ENCODE results near the gene ETHE1.
"Not testable (repeated sequence)": the region's sequence is repeated elsewhere in the genome, so short reads cannot be mapped to it uniquely, and the experiment has no call there.

Gene ETHE1

GRCh38 chr19:43522929-43523328 lies 4.1 kb downstream of the ETHE1 start:
- H3K4me1 ChIP-seq (ENCODE audit: insufficient read depth, low read length, severe bottlenecking): peaks cover 38% of the 10 kb centered on the region
- no peaks in the 10 kb centered on the region for H3K9me3 ChIP-seq (ENCODE audit: low read length)
- no peak overlapping the region for H3K27ac ChIP-seq (ENCODE audit: low read depth, low read length, poor library complexity, severe bottlenecking)
- no peaks in the 10 kb centered on the region for H4K20me1 ChIP-seq (ENCODE audit: insufficient read depth, low read length)
- H3K79me2 ChIP-seq (ENCODE audit: insufficient read depth, low read length): no peaks in the 10 kb centered on the region
- H2AFZ ChIP-seq (ENCODE audit: low read length): no peak overlapping the region
- H3K9ac ChIP-seq (ENCODE audit: low read length): no peak overlapping the region
- H3K4me2 ChIP-seq (ENCODE audit: low read length): no peak overlapping the region
- H3F3A ChIP-seq (ENCODE audit: insufficient read depth, low read length): no peaks in the 10 kb centered on the region
- no peaks in the 10 kb centered on the region for H3K36me3 ChIP-seq (ENCODE audit: insufficient read depth, low read length)
- TF ChIP-seq CTCF (IDR thresholded peaks at IDR 0.05; ENCODE audit: low read length) (no peak), EZH2 (IDR thresholded peaks at IDR 0.05; ENCODE audit: borderline replicate concordance, low read length) (no peak)
- no peak overlapping the region for H3K4me3 ChIP-seq (ENCODE audit: low read depth, low read length, poor library complexity, severe bottlenecking)
- no peaks in the 10 kb centered on the region for H3K9me2 ChIP-seq (ENCODE audit: low read depth, low read length)
- no peaks in the 10 kb centered on the region for H3K27me3 ChIP-seq (ENCODE audit: insufficient read depth, low read length)

- Histone ChIP-seq H3K9ac (ENCODE audit: low read length) (no peak overlapping the region), H3K4me1 (ENCODE audit: insufficient read depth, low read length, severe bottlenecking) (peaks cover 14% of the 10 kb centered on the region), H3F3A (ENCODE audit: insufficient read depth, low read length) (no peaks in the 10 kb centered on the region), H3K9me3 (ENCODE audit: low read length) (no peaks in the 10 kb centered on the region), H3K27ac (ENCODE audit: low read depth, low read length, poor library complexity, severe bottlenecking) (peak overlapping the region; percentile 64), H3K4me3 (ENCODE audit: low read depth, low read length, poor library complexity, severe bottlenecking) (no peak overlapping the region), H4K20me1 (ENCODE audit: insufficient read depth, low read length) (no peaks in the 10 kb centered on the region), H3K79me2 (ENCODE audit: insufficient read depth, low read length) (no peaks in the 10 kb centered on the region), H3K27me3 (ENCODE audit: insufficient read depth, low read length) (no peaks in the 10 kb centered on the region), H2AFZ (ENCODE audit: low read length) (no peak overlapping the region), H3K36me3 (ENCODE audit: insufficient read depth, low read length) (no peaks in the 10 kb centered on the region), H3K9me2 (ENCODE audit: low read depth, low read length) (no peaks in the 10 kb centered on the region), H3K4me2 (ENCODE audit: low read length) (no peak overlapping the region)
- no peak for TF ChIP-seq EZH2 (IDR thresholded peaks at IDR 0.05; ENCODE audit: borderline replicate concordance, low read length)
- TF ChIP-seq CTCF (IDR thresholded peaks at IDR 0.05; ENCODE audit: low read length): peak; percentile 92
These were observed 7.4 kb downstream of the ETHE1 start for GRCh38 chr19:43519436-43520088.

GRCh38 chr19:43518051-43518450 lies 8.9 kb downstream of the ETHE1 start:
- Histone ChIP-seq H3K9me3 (ENCODE audit: low read length) (no peaks in the 10 kb centered on the region), H3K27me3 (ENCODE audit: insufficient read depth, low read length) (no peaks in the 10 kb centered on the region), H3K36me3 (ENCODE audit: insufficient read depth, low read length) (no peaks in the 10 kb centered on the region), H3K4me2 (ENCODE audit: low read length) (no peak overlapping the region), H3K27ac (ENCODE audit: low read depth, low read length, poor library complexity, severe bottlenecking) (no peak overlapping the region), H3F3A (ENCODE audit: insufficient read depth, low read length) (no peaks in the 10 kb centered on the region), H3K9ac (ENCODE audit: low read length) (no peak overlapping the region), H3K4me3 (ENCODE audit: low read depth, low read length, poor library complexity, severe bottlenecking) (no peak overlapping the region), H4K20me1 (ENCODE audit: insufficient read depth, low read length) (no peaks in the 10 kb centered on the region), H3K9me2 (ENCODE audit: low read depth, low read length) (no peaks in the 10 kb centered on the region), H3K79me2 (ENCODE audit: insufficient read depth, low read length) (no peaks in the 10 kb centered on the region), H3K4me1 (ENCODE audit: insufficient read depth, low read length, severe bottlenecking) (peaks cover 14% of the 10 kb centered on the region), H2AFZ (ENCODE audit: low read length) (no peak overlapping the region)
- no peak for TF ChIP-seq CTCF (IDR thresholded peaks at IDR 0.05; ENCODE audit: low read length)
- no peak for TF ChIP-seq EZH2 (IDR thresholded peaks at IDR 0.05; ENCODE audit: borderline replicate concordance, low read length)

- H3K4me1 ChIP-seq (ENCODE audit: insufficient read depth, low read length, severe bottlenecking); H3K27ac ChIP-seq (ENCODE audit: low read depth, low read length, poor library complexity, severe bottlenecking); H3K9me3 ChIP-seq (ENCODE audit: low read length); H3K36me3 ChIP-seq (ENCODE audit: insufficient read depth, low read length); H3K9me2 ChIP-seq (ENCODE audit: low read depth, low read length); H2AFZ ChIP-seq (ENCODE audit: low read length); H3K79me2 ChIP-seq (ENCODE audit: insufficient read depth, low read length); H3K27me3 ChIP-seq (ENCODE audit: insufficient read depth, low read length); H3K4me2 ChIP-seq (ENCODE audit: low read length); H3F3A ChIP-seq (ENCODE audit: insufficient read depth, low read length); H3K9ac ChIP-seq (ENCODE audit: low read length); H4K20me1 ChIP-seq (ENCODE audit: insufficient read depth, low read length); H3K4me3 ChIP-seq (ENCODE audit: low read depth, low read length, poor library complexity, severe bottlenecking): not testable (repeated sequence)
These were observed 14.6 kb downstream of the ETHE1 start for GRCh38 chr19:43512399-43512798.
